Iris pigment epithelial cell (primary cell): ENCODE results near the gene PPP1CB.

Experiments used
- DNase-seq: peaks from one replicate; pipeline ENCODE4 v3.0.0-alpha.2; 2011; ENCODE audit warnings: low read depth

PPP1CB gene

DNA sequence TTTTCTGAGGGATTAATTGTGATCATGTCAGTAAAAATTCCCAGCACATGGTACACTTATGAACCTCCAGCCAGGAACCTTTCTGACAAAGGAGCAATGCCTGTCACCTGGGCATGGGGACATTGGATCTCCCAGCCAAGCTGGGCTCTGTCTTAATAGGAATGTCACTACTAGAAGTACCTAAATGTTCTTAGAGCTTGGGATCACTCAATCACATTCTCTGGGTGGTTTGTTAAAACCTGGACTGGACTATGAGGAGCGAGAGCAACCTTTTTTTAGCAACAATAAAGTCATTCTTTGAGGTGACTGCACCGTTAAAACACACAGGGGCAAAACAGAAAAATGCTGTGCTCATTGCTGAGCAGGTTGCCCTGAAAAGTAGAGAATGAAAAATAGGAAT, 6.4 kb upstream of the PPP1CB start:
- DNase-seq: no peak

DNA sequence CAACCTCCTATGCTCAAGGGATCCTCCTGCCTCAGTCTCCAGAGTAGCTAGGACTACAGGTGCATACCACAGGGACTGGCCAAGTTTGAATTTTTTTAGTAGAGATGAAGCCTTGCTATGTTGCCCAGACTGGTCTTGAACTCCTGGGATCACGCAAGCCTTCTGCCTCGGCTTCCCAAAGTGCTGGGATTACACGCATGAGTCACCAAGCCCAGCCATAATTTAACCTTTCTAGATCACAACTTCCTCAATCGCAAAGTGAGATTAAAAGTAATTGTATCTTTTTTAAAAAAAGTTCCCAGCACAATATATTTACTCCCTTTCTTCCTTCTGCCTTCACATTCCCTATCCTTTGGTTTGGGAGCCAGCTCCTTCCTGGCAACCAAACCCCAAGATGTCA, 5.8 kb upstream of the PPP1CB start:
- no peak for DNase-seq

DNA sequence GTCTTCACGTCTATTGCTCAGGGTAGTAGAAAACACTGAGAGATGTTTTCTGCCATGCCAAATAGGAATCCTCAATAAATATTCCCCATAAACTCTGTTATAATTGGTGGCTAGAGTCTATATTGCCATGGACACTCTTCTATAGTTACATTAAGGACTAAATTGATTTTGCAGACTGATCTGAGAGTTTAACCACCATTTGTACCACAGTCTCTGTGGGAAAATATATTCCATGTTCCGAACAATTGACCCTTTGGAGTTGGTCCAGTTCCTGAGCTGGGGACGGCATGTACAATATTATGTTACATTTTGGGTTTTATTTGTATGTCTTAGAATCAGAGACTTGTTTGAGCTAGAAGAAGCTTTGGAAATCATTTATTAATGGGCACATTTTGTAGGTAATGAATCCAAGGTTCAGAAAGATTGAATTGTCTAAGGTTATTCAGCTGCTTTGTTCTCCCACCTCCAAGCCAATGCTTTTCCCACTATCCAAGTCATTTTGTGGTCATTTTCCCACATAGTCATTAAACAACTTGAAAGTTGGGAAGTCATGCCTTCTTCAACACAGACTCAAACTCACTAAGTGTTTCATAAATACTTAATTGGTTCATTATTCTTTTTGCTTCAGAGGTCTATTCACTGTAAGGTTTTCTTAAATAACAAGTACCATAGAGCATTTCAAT, 5.1 kb upstream of the PPP1CB start:
- no peak for DNase-seq

DNA sequence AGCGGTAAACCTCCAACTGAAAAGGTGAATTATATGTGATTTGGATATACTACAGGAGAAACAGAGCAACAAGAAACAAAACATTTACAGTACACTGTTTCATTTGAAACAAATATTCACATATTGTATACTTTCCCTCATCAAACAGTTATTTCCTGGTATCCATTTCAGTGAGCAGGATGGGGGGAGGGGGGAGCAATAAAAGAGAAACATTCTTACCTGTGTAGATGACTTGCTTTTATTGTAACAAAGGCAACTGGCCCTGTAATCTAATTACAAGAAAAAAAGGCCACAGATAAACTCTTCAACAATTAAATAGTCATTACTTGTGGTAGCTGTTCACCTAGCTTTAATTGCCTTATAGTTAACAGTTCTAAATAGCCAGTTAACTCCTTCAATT, 3.9 kb upstream of the PPP1CB start:
- no peak for DNase-seq

DNA sequence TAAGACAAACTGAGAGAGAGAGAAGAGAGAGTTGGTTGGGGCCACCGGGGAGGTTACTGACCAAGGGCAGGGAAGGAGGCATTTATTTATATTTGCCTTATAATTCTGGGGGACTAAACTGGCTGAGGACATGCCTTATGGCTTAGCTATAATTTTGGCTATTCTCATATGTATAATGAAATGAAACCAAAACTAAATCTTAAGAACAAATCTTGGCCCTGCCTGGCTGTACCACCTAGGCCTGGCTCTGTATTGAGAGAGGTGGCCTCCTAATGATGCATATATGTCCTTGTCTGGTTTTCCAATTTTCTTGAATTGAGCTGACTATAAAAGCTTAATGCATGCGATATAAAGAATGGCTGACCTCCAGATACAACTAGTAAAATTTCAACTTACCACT, 3.5 kb upstream of the PPP1CB start:
- no peak for DNase-seq

DNA sequence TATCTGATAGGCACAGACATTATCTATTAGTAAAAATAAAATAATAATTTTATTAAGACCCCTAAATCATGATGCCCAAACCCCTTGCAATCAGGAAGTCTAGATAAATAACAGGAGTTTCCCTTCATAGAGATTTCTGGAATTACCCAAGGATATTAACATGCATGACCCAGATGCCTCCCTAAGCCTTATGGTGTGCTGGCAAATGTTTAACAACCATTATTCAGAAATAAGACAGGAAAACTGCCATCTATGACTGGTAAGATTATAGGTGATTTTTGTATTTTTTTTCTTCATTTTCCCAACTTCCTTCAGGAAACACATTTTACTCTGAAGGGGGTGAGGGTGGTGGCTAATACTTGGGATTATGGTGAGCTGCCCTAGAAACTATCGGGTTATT, 2.7 kb upstream of the PPP1CB start:
- DNase-seq: no peak

DNA sequence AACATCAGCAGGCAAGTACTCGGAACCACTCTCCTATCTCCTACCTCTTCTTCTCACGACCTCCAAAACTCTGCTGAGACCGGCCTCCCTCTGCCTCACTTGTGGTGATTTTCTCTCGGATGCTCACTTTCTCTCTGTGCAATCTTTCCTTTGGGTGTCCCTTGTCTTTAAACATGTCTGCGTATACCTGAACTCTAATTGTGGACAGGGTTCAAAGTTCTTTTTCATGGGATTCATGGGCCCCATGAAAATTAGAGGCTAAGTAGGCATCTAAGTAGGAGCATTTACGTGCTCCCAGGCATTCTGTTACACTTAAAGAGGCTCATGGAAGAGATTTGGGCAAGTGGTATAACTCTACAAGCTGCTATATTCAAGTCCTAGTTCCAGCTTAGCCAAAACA, 2.1 kb upstream of the PPP1CB start:
- DNase-seq: no peak

DNA sequence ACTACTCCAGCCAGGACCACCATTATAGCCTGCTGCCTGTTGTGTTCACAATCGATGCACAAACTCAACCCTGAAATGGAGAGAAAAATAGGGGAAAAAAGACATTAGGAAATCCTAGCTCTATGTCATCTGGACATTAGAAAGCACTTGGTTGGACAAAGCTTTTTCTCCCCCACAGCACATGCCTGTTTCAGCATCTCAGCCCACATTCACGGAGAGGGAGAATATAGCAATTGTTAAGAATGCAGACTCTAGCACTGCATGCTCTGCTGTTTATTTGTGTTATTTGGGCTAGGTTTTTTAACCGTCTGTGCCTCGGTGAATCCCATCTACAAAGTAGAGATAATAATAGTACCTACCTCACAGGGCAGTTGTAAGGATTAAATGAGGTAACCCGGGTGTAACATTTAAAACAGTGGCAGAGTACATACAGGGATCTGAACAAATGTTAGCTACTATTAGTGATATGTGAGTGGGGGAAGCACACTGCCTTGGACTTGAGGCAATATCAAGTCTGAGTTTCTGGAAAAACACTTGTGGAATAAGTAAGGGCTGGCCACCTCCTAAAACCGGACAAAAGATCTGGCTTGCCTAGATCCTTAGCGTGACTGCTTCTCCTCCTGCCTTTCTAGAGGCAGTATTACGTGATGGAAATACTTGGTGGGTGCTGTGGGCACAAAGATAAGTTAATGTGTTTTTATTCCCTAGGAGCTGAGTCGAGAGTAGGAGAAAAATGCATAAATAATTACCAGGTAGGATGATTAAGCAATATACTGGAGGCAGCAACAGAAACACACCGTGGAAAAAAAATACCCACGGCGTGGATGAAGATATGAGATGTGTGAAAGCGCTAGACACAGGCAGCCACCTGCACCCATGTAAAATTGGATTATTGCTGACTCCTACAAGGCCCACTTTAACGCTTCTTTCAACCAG, 1.0 kb upstream of the PPP1CB start:
- DNase-seq: peak; percentile 60

DNA sequence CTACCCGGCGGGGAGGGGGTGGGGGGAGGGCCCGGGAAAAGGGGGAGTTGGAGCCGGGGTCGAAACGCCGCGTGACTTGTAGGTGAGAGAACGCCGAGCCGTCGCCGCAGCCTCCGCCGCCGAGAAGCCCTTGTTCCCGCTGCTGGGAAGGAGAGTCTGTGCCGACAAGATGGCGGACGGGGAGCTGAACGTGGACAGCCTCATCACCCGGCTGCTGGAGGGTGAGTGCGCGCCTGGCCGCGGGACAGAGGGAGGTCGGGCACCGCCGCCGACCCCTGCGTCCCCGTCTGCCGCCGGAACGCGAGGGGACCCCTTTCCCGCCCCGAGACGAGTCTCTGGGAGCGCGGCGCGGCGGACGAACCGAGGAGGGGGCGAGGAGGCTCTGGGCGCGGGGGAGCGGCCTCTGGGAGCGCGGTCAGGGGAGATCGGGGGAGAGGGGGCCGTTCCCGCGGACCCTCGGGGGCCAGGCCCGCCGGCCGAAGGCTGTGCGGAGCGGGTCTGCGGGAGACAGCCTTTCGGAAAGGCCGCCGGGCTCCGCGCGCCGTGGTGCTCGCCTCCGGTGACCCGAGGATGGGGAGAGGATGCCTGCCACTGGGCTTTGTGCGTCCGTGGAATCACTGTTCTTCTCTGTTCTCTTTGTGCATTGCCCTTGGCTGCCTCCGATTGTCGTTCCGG, 463 bp downstream of the PPP1CB start:
- DNase-seq: no peak

DNA sequence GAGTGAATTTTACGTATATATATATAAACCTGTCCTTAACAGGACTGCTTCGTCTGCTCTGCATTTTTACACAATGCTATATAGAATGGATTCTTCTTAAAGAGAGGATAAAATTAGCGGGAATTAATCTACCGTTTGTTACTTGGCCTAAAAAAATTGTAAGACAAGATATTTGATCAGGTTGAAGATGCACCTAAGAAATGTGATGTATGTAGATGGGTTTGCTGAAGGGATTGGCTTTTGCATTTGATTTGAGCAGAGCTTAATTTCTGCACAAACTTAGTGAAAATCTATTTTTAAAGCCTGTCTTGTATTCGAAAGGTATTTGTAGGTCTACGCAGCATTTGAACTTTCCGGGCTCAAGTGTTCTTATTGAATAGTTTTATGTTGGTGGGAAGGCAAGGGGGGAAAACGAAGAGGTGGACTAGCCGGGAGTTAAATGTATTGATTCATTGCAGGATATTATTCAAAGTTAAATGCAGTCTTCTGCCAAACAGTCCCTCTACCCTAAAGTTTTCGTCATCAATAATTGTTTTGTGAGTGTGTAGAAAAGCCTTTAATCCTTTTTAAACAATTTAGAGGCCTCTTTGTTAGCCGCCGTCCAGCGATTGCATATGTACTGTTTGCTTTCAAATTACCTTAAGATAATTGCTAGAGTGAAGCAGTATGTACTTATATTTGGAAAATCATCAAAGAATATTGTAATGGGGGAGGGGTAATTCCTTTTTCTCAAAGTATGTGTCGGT, 1.2 kb downstream of the PPP1CB start:
- no peak for DNase-seq

DNA sequence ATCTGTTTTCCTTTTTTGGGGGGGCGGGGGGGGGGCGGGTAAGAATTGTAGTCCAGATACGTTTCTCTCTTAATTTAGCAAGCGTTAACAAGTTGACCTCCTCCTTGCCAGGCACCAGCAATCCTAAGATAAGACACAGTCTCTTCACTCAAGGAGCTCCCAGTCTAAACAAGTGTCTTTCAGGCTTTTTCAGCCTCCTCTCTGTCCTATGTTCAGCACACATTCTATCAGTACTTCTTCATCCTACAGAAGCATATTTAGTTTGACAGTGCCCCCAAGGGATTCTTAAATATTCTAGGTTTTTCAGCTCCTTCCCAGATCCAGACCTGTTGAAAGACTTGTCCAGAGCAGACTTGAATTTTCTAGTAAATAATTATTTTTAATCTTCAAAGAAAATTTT, 2.7 kb downstream of the PPP1CB start:
- DNase-seq: no peak

DNA sequence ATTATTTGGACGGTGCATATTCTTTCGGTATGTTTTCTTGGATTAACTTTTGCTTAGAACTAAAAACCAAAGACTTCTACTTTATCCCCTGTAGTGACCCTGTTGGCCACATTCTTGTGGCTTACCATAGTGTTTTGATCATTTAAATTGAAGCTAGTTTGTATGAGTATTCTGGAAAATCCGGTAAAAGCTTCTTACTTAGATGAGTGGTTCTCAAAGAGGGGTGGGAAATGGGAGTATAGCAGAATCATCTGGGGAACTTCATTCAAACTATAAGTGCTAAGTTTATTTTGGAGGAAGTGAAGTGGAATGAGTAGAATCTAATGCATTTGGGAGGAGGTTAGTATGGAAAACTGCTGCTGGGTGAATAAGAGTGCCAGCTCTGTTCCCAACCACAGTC, 3.8 kb downstream of the PPP1CB start:
- DNase-seq: peak; percentile 73

DNA sequence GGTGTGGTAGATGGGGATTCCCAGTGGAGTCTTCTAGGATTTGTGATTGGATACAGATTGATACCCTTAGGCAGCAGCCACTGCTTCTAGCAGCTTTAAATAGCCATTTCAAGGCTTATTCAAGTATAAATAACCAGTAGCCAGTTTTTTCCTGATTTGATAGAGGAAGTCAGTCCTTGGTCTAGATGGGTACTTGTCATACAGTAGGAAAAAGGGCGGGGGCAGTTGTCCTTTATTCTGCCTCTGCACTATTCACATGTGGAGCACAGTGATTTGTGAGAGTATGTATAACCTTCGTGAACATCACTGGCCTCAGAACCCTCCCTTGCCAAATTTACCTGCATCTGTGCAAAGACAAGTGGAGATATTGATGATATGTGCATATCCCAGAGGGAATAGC, 6.8 kb downstream of the PPP1CB start:
- no peak for DNase-seq

DNA sequence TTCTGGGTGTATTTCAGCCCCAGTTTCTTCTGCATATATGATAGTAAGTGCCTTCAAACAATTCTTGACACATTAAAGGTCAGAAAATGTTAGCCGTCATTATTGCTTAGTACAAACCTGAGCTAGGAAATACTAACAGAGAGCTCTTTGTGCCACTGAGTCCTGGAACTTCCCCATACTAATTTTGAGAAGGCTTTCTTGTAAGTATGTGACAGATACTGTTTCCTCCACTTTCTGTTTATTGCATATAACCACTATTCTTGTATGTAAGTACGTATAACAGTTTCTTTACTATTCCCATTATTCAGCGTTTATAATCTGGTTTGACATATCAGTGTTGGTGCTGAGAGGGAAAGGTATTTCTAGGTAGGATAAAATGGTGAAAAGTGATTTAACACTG, 9.8 kb downstream of the PPP1CB start:
- DNase-seq: no peak

DNA sequence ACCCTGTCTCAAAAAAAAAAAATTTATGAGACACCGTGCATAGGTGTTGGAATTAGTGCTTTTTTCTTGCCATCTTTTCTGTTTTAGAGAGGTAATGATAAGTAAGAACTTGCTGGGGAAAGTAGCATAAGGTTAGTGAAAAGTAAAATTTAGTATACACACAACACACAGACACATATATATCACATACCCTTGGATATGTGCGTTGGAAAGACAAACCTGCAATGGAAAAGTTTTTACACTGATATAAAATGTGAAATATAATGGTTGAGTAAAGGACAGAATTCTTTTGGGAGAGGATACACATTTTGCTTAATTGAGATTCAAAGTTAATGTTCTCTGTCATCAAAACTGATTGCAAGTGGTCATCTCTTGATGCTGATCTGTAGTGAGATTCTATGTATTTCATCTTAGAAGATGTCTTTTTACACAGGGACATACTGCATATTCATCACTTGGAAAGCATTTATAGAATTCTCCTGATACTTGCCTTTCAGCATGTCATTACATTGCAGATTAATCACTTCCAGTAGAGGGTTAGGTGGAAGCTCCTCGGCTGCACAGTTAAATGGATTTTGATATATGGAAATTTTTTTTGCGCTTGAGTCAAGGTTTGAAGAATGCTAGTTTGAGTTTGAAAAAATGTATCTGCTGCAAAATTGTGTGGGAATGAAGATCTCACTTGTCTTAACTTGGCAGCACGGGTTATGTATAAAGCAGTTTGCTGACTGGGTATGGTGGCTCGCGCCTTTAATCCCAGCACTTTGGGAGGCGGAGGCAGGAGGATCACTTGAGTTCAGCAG, 13.5 kb downstream of the PPP1CB start:
- peak; percentile 62 for DNase-seq

DNA sequence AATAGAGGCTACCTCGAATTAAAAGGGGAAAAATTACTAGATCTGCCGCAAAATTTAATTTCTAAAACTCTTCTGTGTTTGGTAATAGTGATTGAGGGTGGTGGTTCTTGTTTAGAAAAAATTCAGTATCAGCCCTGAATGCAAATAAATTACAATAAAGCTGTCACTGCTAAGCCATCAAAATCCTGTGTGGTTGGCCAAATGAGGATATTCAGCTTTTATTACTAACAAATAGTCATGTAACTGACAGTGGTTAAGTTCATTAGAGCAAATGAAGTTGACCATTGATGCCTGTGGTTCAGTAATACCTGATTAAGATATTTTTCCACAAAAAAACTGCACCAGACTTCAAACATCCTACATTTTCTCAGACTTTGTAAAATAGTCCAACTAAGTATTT, 14.4 kb downstream of the PPP1CB start:
- no peak for DNase-seq

DNA sequence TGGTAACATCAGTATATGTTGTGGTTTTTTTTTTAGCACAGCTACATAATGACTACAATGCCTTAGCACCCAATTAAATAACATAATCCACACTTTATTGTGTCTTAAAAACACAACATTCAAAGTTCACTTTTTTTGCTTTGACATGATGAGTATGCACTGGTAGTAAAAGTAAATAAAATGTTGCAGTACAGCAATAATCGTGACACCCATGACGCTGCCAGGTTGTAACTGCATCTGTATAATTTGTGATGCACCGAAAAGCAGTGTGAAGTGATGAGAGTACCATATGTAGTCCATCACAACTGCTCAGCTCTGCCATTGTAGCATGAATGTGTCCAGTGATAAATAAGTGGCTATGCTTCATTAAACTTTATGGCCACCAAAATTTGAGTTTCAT, 15.7 kb downstream of the PPP1CB start:
- no peak for DNase-seq

DNA sequence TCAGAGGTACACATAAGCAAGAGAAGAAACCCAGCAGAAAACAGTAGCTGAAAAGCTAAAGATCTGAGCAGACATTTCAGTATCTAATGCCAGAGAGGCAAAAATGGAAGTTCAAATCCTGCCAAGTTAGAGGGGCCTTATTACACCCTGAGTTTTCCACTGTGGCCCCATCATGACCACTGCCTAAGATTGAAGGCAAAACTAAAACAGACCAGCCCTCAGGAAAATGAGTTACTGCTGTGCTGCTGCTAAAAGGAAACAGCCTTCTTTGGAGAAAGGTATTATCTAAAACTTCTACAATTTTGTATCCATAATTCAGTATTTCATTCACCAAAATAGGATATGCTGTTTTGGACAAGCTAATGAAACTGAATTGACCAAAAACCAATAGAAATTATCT, 16.8 kb downstream of the PPP1CB start:
- DNase-seq: no peak

DNA sequence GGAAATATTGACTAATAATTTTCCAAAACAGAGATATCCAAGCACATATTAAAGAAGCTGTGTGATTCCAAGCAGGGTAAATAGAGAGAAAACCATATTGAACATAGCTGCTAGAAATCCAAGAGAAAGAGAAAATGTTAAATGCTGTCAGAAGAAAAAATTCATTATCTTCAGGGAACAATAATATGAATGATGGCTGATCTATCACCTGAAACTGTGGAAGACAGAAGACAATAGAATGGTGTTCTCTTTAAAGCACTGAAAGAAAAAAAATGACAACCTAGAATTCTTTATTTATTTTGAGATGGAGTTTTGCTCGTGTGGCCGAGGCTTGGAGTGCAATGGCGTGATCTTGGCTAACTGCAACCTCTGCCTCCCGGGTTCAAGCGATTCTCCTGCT, 17.3 kb downstream of the PPP1CB start:
- no peak for DNase-seq

DNA sequence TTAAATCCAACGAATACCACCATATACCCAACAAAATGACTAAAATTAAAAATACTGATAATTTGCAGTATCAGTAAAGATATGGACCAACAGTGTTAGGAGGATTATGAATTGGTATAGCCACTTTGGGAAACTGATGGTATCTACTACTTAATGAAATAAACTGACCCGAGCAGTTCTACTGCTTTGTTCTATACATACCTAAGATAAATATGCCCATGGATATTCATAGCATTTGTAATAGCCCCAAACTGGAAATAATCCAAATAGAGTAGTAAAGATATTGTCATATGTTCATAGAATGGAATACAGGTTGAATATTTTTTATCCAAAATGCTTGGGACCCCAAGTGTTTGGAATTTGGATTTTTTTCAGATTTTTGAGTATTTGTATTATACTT, 20.7 kb downstream of the PPP1CB start:
- DNase-seq: no peak

DNA sequence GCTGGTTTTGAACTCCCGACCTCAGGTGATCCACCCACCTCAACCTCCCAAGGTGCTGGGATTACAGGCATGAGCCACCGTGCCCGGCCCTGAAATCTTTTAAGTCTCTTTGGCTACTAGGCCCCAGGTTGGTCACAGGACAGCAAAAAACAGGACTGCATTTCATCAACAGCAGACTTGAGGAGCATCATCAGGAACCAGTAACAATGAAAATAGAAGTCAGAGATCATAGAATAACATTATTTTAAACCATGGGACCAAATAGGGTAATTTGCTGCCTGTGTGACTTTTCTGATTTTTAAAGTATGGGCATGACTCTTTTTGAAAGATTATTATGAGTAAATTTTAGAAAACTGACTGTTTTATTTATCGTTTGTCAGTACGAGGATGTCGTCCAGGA, 24.8 kb downstream of the PPP1CB start:
- no peak for DNase-seq

DNA sequence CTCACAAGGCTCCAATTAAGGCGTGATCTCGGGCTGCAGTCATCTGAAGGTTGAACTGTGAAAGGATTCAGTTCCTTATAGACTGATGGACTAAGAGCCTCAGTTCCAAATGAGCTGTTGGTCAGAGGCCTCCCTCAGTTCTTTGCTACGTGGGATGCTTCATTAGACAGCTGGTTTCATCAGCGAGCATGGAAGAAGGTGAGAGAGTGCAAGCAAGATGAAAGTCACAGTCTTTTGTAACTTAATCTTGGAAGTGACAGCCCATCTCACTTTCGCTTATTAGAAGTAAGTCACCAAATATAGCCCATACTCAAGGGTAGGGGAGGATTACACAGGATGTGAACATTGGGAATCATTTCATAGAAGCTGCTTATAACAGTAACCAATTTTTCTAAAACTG, 26.8 kb downstream of the PPP1CB start:
- no peak for DNase-seq
